GM18517 (cell line): ENCODE measurements around the gene SPSB1.
"Not testable (repeated sequence)": the region's sequence is repeated elsewhere in the genome, so short reads cannot be mapped to it uniquely, and the experiment has no call there.

Experiments
- ATAC-seq: cut with Tn5 transposase; IDR thresholded peaks from one replicate; pipeline ENCODE4 v1.9.1; 2021; ENCODE audit warnings: mild to moderate bottlenecking, moderate library complexity; ENCODE audit not compliant: unreplicated experiment

Gene SPSB1

GRCh38 chr1:9299571-9300541 is 7.2 kb downstream of the SPSB1 start:
- ATAC-seq: not testable (repeated sequence)

GRCh38 chr1:9300573-9300972 is 7.9 kb downstream of the SPSB1 start:
- ATAC-seq: no peak

- no peak for ATAC-seq
Observed at GRCh38 chr1:9302745-9303524, 10.2 kb downstream of the SPSB1 start.

GRCh38 chr1:9303916-9304315 is 11.2 kb downstream of the SPSB1 start:
- no peak for ATAC-seq

GRCh38 chr1:9305216-9305615 is 12.5 kb downstream of the SPSB1 start:
- ATAC-seq: no peak

- ATAC-seq: no peak
Observed at GRCh38 chr1:9306006-9306405, 13.3 kb downstream of the SPSB1 start.

- ATAC-seq: no peak
Observed at GRCh38 chr1:9307303-9307702, 14.6 kb downstream of the SPSB1 start.

- ATAC-seq: no peak
Observed at GRCh38 chr1:9308236-9308785, 15.6 kb downstream of the SPSB1 start.

- no peak for ATAC-seq
Observed at GRCh38 chr1:9309080-9309479, 16.4 kb downstream of the SPSB1 start.

- ATAC-seq: no peak
Observed at GRCh38 chr1:9309991-9310390, 17.3 kb downstream of the SPSB1 start.

GRCh38 chr1:9311029-9311428 is 18.3 kb downstream of the SPSB1 start:
- no peak for ATAC-seq

GRCh38 chr1:9311479-9311878 is 18.8 kb downstream of the SPSB1 start:
- ATAC-seq: no peak

GRCh38 chr1:9312168-9312720 is 19.6 kb downstream of the SPSB1 start:
- no peak for ATAC-seq

GRCh38 chr1:9313576-9313975 is 20.9 kb downstream of the SPSB1 start:
- ATAC-seq: no peak

GRCh38 chr1:9314111-9314510 is 21.4 kb downstream of the SPSB1 start:
- ATAC-seq: no peak

- ATAC-seq: no peak
Observed at GRCh38 chr1:9314711-9315379, 22.2 kb downstream of the SPSB1 start.

- ATAC-seq: no peak
Observed at GRCh38 chr1:9315411-9316079, 22.9 kb downstream of the SPSB1 start.

GRCh38 chr1:9316080-9316444 is 23.4 kb downstream of the SPSB1 start:
- ATAC-seq: no peak

- no peak for ATAC-seq
Observed at GRCh38 chr1:9316512-9316911, 23.8 kb downstream of the SPSB1 start.

- no peak for ATAC-seq
Observed at GRCh38 chr1:9317072-9317471, 24.4 kb downstream of the SPSB1 start.
